CD4-positive, alpha-beta T cell treated with Interleukin-15 for 4 hours (primary cell): Measurements from ENCODE around the gene SURF2.

Source experiments
- DNase-seq: peaks from one replicate; pipeline ENCODE4 v3.0.0-alpha.2; 2020; ENCODE audit warnings: low spot score

The SURF2 gene

GRCh38 chr9:133354766-133355165 is 1.6 kb upstream of the SURF2 start:
- DNase-seq = no peak

- peak; percentile 21 for DNase-seq
Observed at GRCh38 chr9:133355881-133356357, 431 bp upstream of the SURF2 start.

GRCh38 chr9:133357656-133358055 is 1.3 kb downstream of the SURF2 start:
- no peak for DNase-seq

- no peak for DNase-seq
Observed at GRCh38 chr9:133359399-133360175, 3.2 kb downstream of the SURF2 start.

DNA sequence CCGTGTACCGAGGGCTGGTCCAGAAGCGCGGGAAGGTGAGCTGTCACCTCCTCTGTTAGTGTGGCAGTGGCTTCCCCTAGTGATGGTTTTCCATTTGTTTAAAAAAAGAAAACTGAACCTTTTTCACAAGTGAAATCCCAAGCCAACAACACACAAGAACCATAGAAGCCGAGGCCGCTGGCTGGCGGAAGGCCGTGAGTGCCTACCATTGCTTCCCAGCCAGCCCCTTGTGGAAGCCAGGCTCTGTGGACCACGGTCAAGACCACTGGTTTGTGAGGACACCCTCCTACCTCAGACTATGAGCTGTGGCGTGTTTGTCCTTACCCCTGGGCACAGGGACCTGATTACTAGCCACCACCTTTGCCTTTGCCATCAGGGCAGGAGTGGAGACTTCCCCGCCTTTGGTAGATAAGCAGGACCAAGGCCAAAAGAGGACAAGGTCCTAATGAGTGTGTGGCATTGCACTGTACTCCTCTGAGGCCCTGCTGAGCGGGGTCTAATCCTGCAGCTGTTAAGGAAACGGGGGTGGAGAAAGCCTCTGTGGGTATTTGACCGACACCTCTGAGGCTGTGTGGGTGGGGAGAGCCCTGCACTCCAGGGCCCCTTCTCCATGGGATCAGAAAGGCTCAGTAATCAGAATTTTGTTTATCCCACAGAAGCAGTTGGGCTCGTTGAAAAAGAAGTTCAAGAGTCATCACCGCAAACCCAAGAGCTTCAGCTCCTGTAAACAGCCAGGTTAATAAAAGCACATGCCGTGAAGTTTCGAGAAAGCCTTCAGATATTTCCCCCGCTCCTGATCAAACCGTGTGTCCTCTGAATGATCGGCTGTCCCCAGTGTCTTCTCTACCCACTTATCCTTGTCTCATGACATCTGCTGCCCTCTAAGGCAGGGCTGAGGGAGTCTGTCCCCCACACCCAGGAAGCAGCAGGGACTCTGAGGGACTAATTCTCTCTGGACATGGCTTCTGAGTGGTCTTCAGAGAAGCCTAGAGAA is 4.3 kb downstream of the SURF2 start:
- DNase-seq = no peak

GRCh38 chr9:133361507-133362092 is 5.2 kb downstream of the SURF2 start:
- no peak for DNase-seq

GRCh38 chr9:133362359-133363044 is 6.2 kb downstream of the SURF2 start:
- DNase-seq = no peak

GRCh38 chr9:133366435-133366834 is 10.1 kb downstream of the SURF2 start:
- no peak for DNase-seq

DNA sequence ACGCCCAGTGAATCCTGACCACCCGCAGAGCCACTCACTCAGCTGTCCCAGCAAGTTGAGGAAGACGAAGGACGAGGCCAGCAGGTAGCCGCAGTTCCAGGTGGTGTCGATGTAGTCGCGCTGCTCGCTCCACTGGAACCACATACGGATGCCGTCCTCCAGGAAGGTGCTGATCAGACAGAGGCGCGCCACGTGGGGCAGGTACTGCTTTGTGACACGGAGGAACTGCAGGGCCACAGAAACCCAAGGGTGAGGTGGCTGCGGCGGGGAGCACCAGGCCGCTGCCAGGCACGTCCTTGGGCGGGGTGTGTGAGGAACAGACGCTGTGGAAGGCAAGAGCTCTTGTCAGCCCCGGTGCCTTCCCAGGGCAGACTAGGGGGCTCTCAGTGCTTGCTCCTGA is 10.9 kb downstream of the SURF2 start:
- DNase-seq = no peak

- no peak for DNase-seq
Observed at GRCh38 chr9:133367778-133368177, 11.4 kb downstream of the SURF2 start.

DNA sequence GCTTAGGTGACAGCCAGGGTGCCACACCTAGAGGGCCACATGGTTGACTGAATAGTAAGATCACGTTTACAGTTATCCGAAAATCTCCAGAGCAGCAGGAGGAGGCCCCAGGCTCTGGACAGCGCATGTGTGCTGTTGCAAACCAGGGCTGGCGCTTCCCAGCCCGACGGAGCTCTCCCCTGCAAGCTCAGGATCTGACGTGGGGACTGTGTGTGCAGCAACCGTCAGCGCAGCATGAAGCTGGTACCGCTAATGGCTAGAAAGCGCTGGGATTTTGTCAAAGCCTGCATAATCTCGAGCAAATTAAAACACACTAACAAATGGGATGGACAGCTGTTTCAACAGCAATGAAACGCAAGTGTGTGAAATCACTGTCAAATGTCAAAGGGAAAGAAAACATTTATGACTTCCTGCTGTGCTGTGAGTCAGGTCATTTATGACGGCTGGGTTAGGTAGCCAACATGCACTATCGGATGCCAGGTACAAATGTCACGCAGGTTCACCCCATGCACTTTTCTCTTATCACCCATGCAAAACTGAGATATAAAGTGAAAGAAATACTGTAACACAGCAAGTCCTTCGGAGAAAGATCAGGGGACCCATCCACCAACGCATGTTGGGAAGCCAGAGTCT is 12.0 kb downstream of the SURF2 start:
- DNase-seq = no peak

GRCh38 chr9:133369422-133369821 is 13.1 kb downstream of the SURF2 start:
- DNase-seq = no peak

GRCh38 chr9:133369933-133370332 is 13.6 kb downstream of the SURF2 start:
- DNase-seq = no peak

- DNase-seq = peak; percentile 69
Observed at GRCh38 chr9:133370685-133371084, 14.3 kb downstream of the SURF2 start.

DNA sequence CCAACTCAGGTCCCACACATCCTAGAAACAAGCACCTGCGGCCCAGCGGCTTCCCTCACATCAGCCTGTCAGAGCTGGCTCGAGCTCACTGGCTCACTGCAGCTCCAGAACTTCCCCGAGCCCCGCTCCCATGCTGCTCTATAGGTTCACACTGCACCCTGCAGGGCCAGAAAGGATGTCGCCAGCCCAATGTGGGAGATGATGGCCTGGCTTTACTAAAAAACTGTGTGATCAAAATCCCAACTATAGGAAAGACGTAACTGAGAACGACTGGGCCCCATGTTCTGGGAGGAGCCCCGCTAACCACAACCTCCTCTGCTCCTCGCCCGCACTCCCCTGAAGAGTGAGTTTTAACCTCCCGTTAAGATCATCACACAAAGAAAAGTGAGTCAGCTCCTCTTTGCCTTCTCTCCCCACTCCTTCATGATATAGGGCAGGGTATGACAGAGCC is 14.9 kb downstream of the SURF2 start:
- peak; percentile 79 for DNase-seq

GRCh38 chr9:133372144-133372543 is 15.8 kb downstream of the SURF2 start:
- no peak for DNase-seq

DNA sequence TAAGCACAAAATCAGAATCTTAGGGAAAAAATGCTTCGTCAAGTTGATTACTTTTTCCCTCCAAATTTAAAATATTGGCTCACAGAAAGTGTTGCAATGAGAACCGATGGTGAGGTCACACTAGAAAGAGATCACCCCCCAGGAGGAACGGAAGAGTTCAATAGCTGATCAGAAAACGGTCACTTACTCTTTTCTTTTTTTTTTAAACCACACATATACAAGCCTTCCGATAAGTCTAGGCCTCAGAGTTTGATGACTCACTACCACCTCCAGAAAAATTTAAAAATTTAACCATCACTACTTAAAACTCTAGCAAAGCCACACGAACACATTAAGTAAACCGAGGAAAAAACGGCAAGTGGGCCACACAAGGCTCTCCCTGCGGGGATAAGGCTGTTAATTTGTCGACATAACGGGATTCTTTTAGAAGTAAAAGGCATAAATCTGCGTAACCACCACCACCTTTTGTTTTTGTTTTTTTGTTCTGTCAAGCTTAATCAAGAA is 18.3 kb downstream of the SURF2 start:
- peak; percentile 62 for DNase-seq

DNA sequence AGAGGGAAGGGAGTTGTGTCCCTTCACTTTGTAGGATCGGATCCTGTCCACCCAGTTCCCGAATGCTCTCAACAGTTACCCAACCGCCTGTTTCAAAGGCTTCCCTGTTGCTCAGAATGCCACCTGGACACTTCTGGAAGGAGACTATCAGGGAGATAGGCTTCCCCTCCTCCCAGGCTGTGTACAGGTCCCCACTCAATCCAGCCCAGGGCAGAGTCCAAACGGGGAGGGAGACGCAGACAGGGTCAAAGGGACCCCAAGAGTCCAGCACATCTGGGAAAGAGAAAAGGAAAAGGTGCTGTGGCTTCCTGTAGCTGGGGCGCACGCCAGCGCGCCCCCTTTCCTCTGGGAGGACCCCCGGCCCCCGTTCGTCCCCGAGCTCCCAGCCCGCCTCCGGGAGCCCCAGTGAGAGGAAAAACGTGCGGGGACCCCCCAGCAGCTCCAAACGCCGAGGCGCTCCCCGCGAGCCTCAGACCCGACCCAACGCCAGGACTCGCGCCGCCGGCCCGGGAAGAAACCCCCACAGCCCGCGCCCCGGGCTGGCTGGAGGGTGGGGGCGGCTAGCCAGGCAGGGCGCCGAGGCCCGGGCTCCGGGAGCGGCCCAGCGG is 18.9 kb downstream of the SURF2 start:
- DNase-seq = no peak

DNA sequence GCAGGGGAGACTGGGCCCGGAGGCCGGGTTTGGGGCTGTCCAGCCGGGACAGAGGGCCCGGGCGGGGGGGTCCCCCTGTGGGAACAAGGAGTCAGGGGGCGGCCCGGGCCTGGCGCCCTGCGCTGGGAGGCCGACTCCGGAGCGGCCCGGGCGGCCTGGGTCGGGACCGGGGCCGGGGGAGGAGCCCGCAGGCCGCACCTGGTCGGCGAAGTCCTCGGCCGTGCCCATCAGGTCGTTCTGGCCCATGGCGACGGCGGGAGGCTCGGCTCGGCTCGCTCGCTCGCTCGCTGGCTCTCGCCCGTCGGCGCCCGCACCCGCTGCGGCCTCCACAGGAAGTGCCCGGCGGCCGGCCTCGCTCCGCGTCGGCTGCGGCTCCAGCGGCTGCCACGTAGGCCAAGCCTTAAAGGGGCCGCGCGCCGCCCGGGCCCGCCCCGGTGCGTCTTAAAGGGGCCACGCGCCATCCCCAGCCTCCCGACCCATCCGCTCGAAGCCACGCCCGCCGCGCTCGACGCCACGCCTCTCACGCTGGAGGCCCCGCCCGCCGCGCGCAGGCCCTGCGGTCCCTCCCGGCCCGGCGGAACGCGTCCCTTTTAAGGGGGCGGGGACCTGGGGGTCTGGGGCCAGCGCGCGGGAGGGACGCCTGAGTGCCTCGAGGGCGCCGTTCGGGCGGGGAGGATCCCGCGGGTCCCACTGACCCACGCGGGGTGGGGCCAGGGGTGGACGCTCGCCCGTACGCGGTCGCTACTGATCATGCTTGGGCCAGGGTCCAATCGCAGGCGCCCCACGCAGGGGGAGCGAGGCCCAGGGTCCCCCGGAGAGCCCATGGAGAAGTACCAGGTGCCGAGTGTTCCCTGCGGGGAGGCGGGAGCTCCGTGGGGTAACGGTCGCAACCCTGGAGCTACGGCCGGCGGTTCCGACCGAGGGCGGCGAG is 19.6 kb downstream of the SURF2 start, which contains the start of the genes STKLD1 and SURF4:
Gene STKLD1, plus strand, starts transcription at position 643 of the 931 bp plus-strand sequence. Its CDS starts 108 bp downstream, at position 751.
Gene SURF4, minus strand, starts transcription at position 337 of the 931 bp plus-strand sequence. Its CDS starts 91 bp downstream, at position 246.
- DNase-seq = peak; percentile 95
